HEK293T (cell line): Measurements from ENCODE around the gene DDX10.
"Not testable (repeated sequence)": the region's sequence is repeated elsewhere in the genome, so short reads cannot be mapped to it uniquely, and the experiment has no call there.

Experiments
- CTCF ChIA-PET: fragments of 350-600 bp; formaldehyde crosslinking; extraction: SDS; loops from one replicate; lab custom pipeline; 2021; ENCODE audit warnings: antibody characterized with exemption, inconsistent platforms; lab: Yijun Ruan, JAX
- POLR2A ChIA-PET: fragments of 350-600 bp; formaldehyde crosslinking; extraction: SDS; loops from one replicate; lab custom pipeline; 2020; ENCODE audit warnings: antibody characterized with exemption, inconsistent platforms; lab: Yijun Ruan, JAX
- DNase-seq: peaks from one replicate; pipeline ENCODE4 v3.0.0; 2012; ENCODE audit warnings: mixed read lengths; ENCODE audit errors: extremely low spot score
- ARNT ChIP-seq: fragments of 450-650 bp; IDR thresholded peaks from 2 replicates; pipeline ENCODE4 v1.6.1; 2017; ENCODE audit warnings: mild to moderate bottlenecking
- BHLHE40 ChIP-seq: fragments of 450-650 bp; IDR thresholded peaks from 2 replicates; pipeline ENCODE4 v1.6.1; 2016; ENCODE audit warnings: mild to moderate bottlenecking, moderate library complexity, borderline replicate concordance
- CTBP1 ChIP-seq: fragments of 450-650 bp; IDR thresholded peaks from 2 replicates; pipeline ENCODE4 v1.6.1; 2016; ENCODE audit warnings: borderline replicate concordance
- ELF4 ChIP-seq: fragments of 450-650 bp; IDR thresholded peaks from 2 replicates; pipeline ENCODE4 v1.6.1; 2017; ENCODE audit warnings: antibody characterized with exemption
- FOXA1 ChIP-seq: fragments of 450-650 bp; IDR thresholded peaks from 2 replicates; pipeline ENCODE4 v1.6.1; 2016; ENCODE audit warnings: mild to moderate bottlenecking
- FOXK2 ChIP-seq: fragments of 450-650 bp; IDR thresholded peaks from 2 replicates; pipeline ENCODE4 v1.6.1; 2016; ENCODE audit warnings: mild to moderate bottlenecking
- FOXM1 ChIP-seq: fragments of 450-650 bp; IDR thresholded peaks from 2 replicates; pipeline ENCODE4 v1.6.1; 2017; ENCODE audit warnings: mild to moderate bottlenecking, borderline replicate concordance
- HDGF ChIP-seq: fragments of 450-650 bp; IDR thresholded peaks from 2 replicates; pipeline ENCODE4 v1.6.1; 2017; ENCODE audit warnings: antibody characterized with exemption, borderline replicate concordance
- L3MBTL2 ChIP-seq: fragments of 450-650 bp; conservative IDR thresholded peaks from 2 replicates; pipeline ENCODE4 v1.6.1; 2016; ENCODE audit warnings: mild to moderate bottlenecking
- LEF1 ChIP-seq: fragments of 450-650 bp; IDR thresholded peaks from 2 replicates; pipeline ENCODE4 v1.6.1; 2017; ENCODE audit warnings: mild to moderate bottlenecking, borderline replicate concordance
- NFRKB ChIP-seq: fragments of 450-650 bp; IDR thresholded peaks from 2 replicates; pipeline ENCODE4 v1.6.1; 2016; ENCODE audit warnings: mild to moderate bottlenecking, moderate library complexity
- SP1 ChIP-seq: fragments of 450-650 bp; IDR thresholded peaks from 2 replicates; pipeline ENCODE4 v1.6.1; 2017
- SUZ12 ChIP-seq: fragments of 450-650 bp; IDR thresholded peaks from 2 replicates; pipeline ENCODE4 v1.6.1; 2016; ENCODE audit warnings: mild to moderate bottlenecking
- TARDBP ChIP-seq: fragments of 450-650 bp; IDR thresholded peaks from 2 replicates; pipeline ENCODE4 v1.6.1; 2016
- ZNF384 ChIP-seq: fragments of 450-650 bp; IDR thresholded peaks from 2 replicates; pipeline ENCODE4 v1.6.1; 2016
- TF ChIP-seq, protein P1 (sequence below): fragments of 450-650 bp; IDR thresholded peaks from 2 replicates; pipeline ENCODE4 v1.6.1; 2016

DDX10 gene

DNA sequence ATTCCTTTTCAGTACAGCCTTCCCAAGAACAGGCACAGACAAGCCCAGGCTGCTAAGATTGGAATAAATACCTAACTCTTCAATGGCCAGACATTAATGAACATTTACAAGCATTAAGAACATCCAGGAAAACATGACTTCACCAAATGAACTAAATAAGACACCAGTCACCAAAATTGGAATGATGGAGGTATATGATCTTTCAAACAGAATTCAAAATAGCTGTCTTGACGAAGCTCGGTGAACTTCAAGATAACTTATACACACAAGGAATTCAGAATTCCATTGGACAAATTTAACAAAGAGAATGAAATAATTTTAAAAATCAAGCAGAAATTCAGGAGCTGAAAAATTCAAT lies 16.4 kb upstream of the DDX10 start:
- DNase-seq: no peak
- ChIA-PET CTCF (interaction anchor here (0.6 kb wide), 1 partner anchor 307 kb away, joined by 5 read pairs; no protein-coding TSS in a partner anchor), POLR2A (no interaction called here)
- TF ChIP-seq L3MBTL2 (no peak), LEF1 (no peak), FOXK2 (no peak), SUZ12 (no peak), ZNF384 (no peak), SP1 (no peak)

- POLR2A ChIA-PET, DNase-seq, CTCF ChIA-PET: not testable (repeated sequence)
Measured at GRCh38 chr11:108654100-108654499, 10.8 kb upstream of the DDX10 start.

GRCh38 chr11:108654994-108655631 lies 9.8 kb upstream of the DDX10 start:
- DNase-seq: peak; percentile 54
- ChIA-PET POLR2A (no interaction called here), CTCF (no interaction called here)
- TF ChIP-seq LEF1: no peak
- TF ChIP-seq ELF4: no peak
- TF ChIP-seq NFRKB: no peak
- no peak for TF ChIP-seq SUZ12
- no peak for TF ChIP-seq L3MBTL2
- no peak for TF ChIP-seq ARNT

DNA sequence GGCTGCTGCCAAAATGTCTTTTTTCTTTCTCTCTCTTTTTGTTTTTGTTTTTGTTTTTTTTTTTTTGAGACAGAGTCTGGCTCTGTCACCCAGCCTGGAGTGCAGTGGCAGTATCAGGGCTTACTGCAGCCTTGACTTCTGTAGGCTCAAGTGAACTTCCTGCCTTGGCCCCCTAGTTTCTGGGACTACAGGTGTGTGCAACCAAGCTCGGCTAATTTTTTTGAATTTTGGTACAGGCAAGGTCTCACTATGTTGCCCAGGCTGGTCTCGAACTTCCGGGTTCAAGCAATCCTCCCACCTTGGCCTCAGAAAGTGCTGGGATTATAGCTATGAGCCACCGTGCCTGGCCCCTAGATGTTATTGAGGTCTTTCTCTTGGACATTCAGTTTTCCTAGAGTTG lies 2.2 kb upstream of the DDX10 start:
- ChIA-PET CTCF (no interaction called here), POLR2A (no interaction called here)
- no peak for TF ChIP-seq FOXA1
- no peak for TF ChIP-seq TARDBP
- no peak for TF ChIP-seq L3MBTL2
- TF ChIP-seq, protein P1, sequence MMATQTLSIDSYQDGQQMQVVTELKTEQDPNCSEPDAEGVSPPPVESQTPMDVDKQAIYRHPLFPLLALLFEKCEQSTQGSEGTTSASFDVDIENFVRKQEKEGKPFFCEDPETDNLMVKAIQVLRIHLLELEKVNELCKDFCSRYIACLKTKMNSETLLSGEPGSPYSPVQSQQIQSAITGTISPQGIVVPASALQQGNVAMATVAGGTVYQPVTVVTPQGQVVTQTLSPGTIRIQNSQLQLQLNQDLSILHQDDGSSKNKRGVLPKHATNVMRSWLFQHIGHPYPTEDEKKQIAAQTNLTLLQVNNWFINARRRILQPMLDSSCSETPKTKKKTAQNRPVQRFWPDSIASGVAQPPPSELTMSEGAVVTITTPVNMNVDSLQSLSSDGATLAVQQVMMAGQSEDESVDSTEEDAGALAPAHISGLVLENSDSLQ: no peak
- TF ChIP-seq LEF1: no peak
- TF ChIP-seq ELF4: no peak
- TF ChIP-seq FOXM1: no peak
- TF ChIP-seq SP1: no peak
- TF ChIP-seq FOXK2: no peak
- TF ChIP-seq BHLHE40: no peak
- no peak for DNase-seq

DNA sequence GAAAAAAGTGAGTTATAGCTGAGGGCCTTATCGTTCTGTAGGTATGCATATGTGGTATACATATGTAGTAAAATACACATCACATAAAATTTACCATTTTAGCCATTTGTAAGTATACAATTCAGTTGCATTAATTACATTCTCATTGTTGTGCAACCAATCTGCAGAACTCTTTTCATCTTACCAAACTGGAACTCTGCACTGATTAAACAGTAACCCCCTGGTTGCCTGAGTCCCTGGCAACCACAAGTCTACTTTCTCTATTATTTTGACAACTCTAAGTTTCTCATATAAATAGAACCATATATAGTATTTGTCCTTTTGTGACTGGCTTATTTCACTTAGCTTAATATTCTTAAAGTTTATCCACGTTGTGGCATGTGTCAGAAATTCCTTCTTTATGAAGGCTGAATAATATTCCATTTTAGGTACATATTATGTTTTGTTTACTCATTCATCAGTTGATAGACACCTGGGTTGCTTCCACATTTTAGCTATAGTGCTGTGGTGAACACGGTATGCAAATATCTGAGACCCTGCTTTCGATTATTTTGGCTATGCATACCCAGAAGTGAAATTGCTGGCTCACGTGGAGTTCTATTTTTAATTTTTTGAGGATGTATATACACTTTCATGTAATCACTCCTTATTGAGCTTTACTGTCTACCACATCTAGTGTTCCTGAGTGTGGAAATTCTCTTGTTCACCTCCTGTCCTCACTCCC lies 1.6 kb upstream of the DDX10 start:
- POLR2A ChIA-PET: no interaction called here
- TF ChIP-seq ARNT: no peak
- no peak for TF ChIP-seq L3MBTL2
- TF ChIP-seq, protein P1: no peak
- no peak for TF ChIP-seq HDGF
- no peak for TF ChIP-seq BHLHE40
- TF ChIP-seq SP1: no peak
- no peak for TF ChIP-seq ZNF384
- TF ChIP-seq FOXA1: no peak
- TF ChIP-seq CTBP1: no peak
- TF ChIP-seq FOXK2: no peak
- no peak for TF ChIP-seq ELF4
- no peak for TF ChIP-seq FOXM1
- no peak for TF ChIP-seq LEF1
- no peak for TF ChIP-seq TARDBP
- DNase-seq: no peak
- CTCF ChIA-PET: interaction anchor here (0.7 kb wide), 1 partner anchor 30 kb away, joined by 3 read pairs; no protein-coding TSS in a partner anchor

DNA sequence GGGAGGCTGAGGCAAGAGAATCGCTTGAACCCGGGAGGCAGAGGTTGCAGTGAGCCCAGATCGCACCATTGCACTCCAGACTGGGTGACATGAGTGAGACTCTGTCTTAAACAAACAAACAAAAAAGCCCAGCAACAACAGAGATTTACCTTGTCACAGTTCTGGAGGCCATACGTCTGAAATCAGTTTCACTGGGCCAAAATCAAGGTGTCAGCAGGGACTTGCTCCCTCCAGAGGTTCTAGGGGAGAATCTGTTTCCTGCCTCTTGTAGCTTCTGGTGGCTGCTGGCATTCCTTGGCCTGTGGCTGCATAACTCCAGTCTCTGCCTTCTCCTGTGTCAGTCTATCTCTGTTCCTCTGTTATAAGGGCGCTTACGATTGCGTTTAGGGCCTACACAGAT lies 1.5 kb downstream of the DDX10 start:
- ChIA-PET CTCF (no interaction called here), POLR2A (no interaction called here)
- DNase-seq: no peak
- no peak for TF ChIP-seq TARDBP
- no peak for TF ChIP-seq ARNT
- no peak for TF ChIP-seq CTBP1
- TF ChIP-seq NFRKB: no peak
- no peak for TF ChIP-seq ELF4
- TF ChIP-seq FOXA1: no peak
- no peak for TF ChIP-seq SP1
- no peak for TF ChIP-seq L3MBTL2
- TF ChIP-seq FOXM1: no peak
- no peak for TF ChIP-seq HDGF
- no peak for TF ChIP-seq ZNF384
- no peak for TF ChIP-seq BHLHE40
- no peak for TF ChIP-seq LEF1
- no peak for TF ChIP-seq FOXK2
- TF ChIP-seq, protein P1: no peak
- TF ChIP-seq SUZ12: no peak

DNA sequence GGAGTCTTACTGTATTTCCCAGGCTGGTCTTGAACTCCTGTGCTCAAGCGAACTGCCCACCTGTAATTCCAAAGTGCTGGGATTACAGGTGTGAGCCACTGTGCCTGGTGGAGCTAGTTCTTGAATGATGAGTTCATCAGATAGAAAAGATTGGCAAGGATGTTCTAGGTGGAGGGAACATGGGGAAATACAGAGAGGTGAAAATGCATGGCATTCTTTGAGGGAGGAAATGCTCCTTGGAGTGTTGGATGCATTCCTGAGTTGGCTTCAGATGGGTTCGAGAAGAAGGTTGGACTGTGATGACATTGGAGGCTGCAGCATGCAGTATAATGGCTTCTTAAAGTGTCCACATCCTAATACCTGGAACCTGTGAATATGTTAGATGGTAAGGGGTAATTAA lies 4.4 kb downstream of the DDX10 start:
- DNase-seq: no peak
- ChIA-PET POLR2A (no interaction called here), CTCF (no interaction called here)
- TF ChIP-seq FOXM1 (no peak), LEF1 (no peak), SUZ12 (no peak), HDGF (no peak), SP1 (no peak), FOXK2 (no peak), L3MBTL2 (no peak), ELF4 (no peak), BHLHE40 (no peak)
